Measurements from ENCODE around the gene RALGDS.
"Not testable (repeated sequence)": the region's sequence is repeated elsewhere in the genome, so short reads cannot be mapped to it uniquely, and the experiment has no call there.

The RALGDS gene

DNA sequence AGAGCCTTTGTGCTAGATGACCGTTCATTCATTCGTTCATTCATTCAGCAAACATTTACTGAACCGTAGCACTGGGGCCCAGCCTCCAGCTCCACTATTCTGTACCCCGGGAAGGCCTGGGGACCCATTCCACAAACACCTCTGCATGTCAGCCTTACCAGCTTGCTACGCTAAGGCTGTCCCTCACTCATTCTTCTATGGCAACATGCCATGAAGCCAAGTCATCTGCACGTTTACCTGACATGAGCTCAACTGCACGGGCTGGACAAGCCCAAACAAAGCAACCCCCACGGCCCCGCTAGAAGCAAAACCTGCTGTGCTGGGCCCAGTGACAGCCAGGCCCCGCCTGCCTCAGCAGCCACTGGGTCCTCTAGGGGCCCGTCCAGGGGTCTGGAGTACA, 53.2 kb downstream of the RALGDS start:
- DNase-seq (ENCODE audit: low read depth in 2 of 2) = no peak

DNA sequence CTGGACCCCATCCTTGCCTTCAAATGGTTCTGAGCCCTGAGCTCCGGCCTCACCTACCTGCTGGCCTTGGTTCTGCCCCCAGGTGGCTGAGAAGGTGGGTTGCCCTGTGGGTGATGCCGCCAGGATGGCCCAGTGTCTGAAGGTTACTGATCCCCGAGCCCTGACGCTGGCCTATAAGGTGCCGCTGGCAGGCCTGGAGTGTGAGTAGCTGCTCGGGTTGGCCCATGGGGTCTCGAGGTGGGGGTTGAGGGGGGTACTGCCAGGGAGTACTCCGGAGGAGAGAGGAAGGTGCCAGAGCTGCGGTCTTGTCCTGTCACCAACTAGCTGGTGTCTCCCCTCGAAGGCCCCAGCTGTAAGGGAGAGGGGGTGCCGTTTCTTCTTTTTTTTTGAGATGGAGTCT, 54.0 kb downstream of the RALGDS start:
- no peak for DNase-seq (ENCODE audit: low read depth in 2 of 2)

DNA sequence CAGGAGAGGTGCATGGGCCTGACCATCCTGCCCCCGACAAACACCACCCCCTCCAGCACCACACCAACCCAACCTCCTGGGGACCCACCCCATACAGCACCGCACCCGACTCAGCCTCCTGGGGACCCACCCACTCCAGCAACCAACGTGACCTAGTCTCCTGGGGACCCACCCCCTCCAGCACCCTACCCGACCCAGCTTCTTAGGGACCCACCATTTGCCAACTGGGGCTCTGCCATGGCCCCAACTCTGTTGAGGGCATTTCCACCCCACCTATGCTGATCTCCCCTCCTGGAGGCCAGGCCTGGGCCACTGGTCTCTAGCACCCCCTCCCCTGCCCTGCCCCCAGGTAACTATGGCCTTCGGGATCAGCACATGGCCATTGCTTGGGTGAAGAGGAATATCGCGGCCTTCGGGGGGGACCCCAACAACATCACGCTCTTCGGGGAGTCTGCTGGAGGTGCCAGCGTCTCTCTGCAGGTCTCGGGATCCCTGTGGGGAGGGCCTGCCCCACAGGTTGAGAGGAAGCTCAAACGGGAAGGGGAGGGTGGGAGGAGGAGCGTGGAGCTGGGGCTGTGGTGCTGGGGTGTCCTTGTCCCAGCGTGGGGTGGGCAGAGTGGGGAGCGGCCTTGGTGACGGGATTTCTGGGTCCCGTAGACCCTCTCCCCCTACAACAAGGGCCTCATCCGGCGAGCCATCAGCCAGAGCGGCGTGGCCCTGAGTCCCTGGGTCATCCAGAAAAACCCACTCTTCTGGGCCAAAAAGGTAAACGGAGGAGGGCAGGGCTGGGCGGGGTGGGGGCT, 54.7 kb downstream of the RALGDS start:
- no peak for DNase-seq (ENCODE audit: low read depth in 2 of 2)

DNA sequence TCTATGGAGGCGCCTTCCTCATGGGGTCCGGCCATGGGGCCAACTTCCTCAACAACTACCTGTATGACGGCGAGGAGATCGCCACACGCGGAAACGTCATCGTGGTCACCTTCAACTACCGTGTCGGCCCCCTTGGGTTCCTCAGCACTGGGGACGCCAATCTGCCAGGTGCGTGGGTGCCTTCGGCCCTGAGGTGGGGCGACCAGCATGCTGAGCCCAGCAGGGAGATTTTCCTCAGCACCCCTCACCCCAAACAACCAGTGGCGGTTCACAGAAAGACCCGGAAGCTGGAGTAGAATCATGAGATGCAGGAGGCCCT, 56.0 kb downstream of the RALGDS start:
- DNase-seq (ENCODE audit: low read depth in 2 of 2) = no peak

DNA sequence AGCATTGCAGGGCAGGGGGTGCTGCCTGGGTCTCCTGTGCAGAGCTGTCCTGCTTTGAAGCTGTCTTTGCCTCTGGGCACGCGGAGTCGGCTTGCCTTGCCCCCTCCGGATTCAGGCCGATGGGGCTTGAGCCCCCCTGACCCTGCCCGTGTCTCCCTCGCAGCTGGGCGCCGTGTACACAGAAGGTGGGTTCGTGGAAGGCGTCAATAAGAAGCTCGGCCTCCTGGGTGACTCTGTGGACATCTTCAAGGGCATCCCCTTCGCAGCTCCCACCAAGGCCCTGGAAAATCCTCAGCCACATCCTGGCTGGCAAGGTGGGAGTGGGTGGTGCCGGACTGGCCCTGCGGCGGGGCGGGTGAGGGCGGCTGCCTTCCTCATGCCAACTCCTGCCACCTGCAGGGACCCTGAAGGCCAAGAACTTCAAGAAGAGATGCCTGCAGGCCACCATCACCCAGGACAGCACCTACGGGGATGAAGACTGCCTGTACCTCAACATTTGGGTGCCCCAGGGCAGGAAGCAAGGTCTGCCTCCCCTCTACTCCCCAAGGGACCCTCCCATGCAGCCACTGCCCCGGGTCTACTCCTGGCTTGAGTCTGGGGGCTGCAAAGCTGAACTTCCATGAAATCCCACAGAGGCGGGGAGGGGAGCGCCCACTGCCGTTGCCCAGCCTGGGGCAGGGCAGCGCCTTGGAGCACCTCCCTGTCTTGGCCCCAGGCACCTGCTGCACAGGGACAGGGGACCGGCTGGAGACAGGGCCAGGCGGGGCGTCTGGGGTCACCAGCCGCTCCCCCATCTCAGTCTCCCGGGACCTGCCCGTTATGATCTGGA, 56.6 kb downstream of the RALGDS start:
- DNase-seq (ENCODE audit: low read depth in 2 of 2) = no peak

DNA sequence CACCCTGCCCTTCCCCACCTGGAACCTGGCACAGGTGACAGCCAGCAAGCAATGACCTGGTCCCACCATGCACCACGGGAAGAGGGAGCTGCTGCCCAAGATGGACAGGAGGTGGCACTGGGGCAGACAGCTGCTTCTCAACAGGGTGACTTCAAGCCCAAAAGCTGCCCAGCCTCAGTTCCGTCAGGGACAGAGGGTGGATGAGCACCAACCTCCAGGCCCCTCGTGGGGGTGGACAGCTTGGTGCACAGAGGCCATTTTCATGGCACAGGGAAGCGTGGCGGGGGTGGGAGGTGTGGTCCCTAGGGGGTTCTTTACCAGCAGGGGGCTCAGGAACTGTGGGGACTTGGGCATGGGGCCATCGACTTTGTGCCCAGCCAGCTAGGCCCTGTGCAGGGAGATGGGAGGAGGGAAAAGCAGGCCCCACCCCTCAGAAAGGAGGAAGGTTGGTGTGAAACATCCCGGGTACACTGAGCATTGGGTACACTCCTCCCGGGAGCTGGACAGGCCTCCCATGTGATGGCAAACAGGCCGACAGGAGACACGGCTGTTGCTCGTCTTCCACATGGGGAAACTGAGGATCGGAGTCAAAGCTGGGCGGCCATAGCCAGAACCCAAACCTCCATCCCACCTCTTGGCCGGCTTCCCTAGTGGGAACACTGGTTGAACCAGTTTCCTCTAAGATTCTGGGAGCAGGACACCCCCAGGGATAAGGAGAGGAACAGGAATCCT, 57.4 kb downstream of the RALGDS start:
- no peak for DNase-seq (ENCODE audit: low read depth in 2 of 2)

- no peak for DNase-seq (ENCODE audit: low read depth in 2 of 2)
These were observed 57.9 kb downstream of the RALGDS start for GRCh38 chr9:133063159-133063499.

- not testable (repeated sequence) for DNase-seq (ENCODE audit: low read depth in 2 of 2)
These were observed 58.5 kb downstream of the RALGDS start for GRCh38 chr9:133062569-133062968.

GRCh38 chr9:133061764-133062145, 59.3 kb downstream of the RALGDS start, which contains the start of gene CEL:
TSS of gene CEL (plus strand) at chr9:133061981. CDS start at chr9:133062003, 22 bp downstream.
- not testable (repeated sequence) for DNase-seq (ENCODE audit: low read depth in 2 of 2)

- DNase-seq (ENCODE audit: low read depth in 2 of 2) = not testable (repeated sequence)
These were observed 59.8 kb downstream of the RALGDS start for GRCh38 chr9:133061019-133061763.

GRCh38 chr9:133060417-133060841, 60.6 kb downstream of the RALGDS start:
- no peak for DNase-seq (ENCODE audit: low read depth in 2 of 2)

DNA sequence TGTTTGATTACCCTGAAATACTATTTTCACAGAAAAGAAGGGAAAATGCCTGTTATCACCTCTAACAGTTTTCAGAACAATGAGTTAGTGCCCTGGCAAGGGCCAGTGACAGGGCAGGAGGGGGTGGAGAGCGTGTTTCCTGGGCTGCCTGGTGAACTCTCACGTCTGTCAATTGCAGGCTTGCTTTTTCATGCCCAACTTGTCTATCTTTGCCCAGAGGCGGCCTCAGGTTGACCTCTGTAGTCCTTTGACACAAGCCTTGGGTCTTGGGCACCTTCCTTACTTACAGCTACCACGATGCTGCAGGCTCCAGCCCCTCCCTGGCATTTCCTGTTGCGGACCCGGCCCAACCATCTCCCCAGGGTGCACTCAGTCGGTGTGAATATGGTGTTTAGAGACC, 61.4 kb downstream of the RALGDS start:
- no peak for DNase-seq (ENCODE audit: low read depth in 2 of 2)

- no peak for DNase-seq (ENCODE audit: low read depth in 2 of 2)
These were observed 62.3 kb downstream of the RALGDS start for GRCh38 chr9:133058550-133059320.

DNA sequence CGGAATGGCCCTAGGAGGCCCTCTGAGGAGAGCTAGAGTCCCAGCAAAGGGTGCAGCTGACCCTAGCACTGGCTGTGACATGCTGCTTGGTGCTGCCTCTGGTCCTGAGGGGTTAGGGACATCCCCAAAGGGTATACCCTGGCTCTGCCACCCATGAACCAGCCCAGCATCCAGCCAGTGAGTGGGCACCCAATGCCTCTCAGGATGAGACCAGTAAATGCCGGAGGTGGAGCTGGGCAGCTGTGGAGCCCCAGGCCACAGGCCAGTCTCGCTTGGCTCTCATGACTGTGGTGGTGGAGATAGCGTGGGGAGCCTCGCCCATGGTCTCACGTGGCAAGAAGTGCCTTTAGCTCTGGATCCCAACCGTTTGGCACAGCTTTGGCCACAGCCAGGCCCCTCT, 63.0 kb downstream of the RALGDS start:
- DNase-seq (ENCODE audit: low read depth in 2 of 2) = no peak

DNA sequence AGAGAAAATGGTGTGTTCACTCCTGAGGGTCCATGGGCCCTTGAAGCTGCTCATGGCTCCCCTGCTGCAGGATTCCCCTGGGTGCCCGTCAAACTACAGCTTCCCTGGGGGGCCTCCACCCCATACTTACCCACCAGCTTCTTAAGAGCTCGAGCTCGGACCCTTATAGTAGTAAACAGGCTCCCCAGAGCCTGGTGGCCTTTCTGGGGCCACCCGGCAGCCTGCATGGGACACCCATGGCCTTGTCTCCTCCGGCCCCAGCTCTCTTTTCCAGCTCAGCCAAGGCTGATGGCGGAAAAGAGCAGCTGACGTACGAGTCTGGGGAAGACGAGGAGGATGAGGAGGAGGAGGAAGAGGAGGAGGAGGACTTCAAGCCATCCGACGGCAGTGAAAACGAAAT, 63.5 kb downstream of the RALGDS start:
- DNase-seq (ENCODE audit: low read depth in 2 of 2) = no peak

- DNase-seq (ENCODE audit: low read depth in 2 of 2) = no peak
These were observed 64.0 kb downstream of the RALGDS start for GRCh38 chr9:133057006-133057405.

DNA sequence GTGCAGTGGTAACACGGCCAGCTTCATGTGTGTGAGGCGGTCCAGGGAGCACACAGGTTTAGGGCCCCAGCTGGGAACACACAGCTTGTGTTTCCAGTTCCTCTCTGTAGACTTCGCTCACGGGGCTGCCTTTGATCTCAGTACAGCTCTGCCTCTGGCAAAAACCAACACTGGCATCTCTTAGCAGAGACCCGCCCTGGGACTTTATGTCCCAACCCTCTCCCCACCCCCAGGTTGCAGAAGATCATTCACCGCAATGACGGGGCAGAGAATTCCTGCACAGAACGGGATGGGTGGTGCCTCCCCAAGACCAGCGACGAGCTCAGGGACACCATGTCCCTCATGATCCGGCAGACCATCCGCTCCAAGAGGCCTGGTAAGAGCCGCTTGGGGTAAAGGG, 64.5 kb downstream of the RALGDS start:
- DNase-seq (ENCODE audit: low read depth in 2 of 2) = no peak

DNA sequence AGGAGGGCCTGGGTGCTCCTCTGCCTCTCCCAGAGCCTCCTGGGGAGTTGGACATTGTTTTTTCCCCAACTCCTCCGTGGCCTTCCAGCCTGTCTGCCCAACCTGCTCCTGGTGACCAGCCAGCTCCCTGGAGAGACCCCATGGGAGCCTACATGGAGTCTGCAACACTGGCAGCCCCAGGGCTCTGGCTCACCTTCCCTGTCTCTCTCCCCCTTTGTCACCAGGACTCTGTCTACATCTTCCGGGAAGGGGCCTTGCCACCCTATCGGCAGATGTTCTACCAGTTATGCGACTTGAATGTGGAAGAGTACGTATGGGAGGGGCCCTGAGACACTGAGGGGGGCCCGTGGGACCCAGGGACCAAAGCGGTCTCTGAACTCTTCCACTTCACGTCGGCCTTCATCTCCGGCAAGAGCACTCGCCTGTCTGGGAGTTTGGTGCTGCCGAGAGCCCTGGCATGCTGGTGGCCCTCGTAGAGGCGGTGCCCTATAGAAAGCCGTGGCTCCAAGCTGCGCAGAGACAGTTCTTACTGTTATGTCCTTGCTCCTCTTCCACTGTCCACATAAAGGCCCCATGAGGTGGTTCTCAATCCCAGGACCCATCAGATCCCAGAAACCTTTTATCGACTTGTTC, 65.1 kb downstream of the RALGDS start:
- no peak for DNase-seq (ENCODE audit: low read depth in 2 of 2)

- no peak for DNase-seq (ENCODE audit: low read depth in 2 of 2)
These were observed 66.1 kb downstream of the RALGDS start for GRCh38 chr9:133054966-133055365.

GRCh38 chr9:133054194-133054890, 66.7 kb downstream of the RALGDS start:
- no peak for DNase-seq (ENCODE audit: low read depth in 2 of 2)

Data from stimulated activated CD4-positive, alpha-beta T cell treated with anti-CD3 and anti-CD28 coated beads, Interleukin-1b, Interleukin-23, amount 100 ng/mL, for 4 hours (primary cell).